RWPE1 (cell line): ENCODE data around the gene CUX1.
A peak's percentile ranks its signal among the peaks of the same experiment; 100 is the strongest.
"Not testable (repeated sequence)": the region's sequence is repeated elsewhere in the genome, so short reads cannot be mapped to it uniquely, and the experiment has no call there.

Experiments used
- CTCF ChIA-PET: fragments of 350-600 bp; sonication (Branson Sonifier 250); formaldehyde crosslinking; extraction: SDS; loops from one replicate; lab custom pipeline; 2021; lab: Yijun Ruan, JAX
- POLR2A ChIA-PET: fragments of 400-600 bp; formaldehyde crosslinking; extraction: SDS; loops from one replicate; lab custom pipeline; 2020; ENCODE audit warnings: antibody characterized with exemption; ENCODE audit not compliant: low non-redundant PET; lab: Yijun Ruan, JAX
- DNase-seq: peaks from one replicate; pipeline ENCODE4 v3.0.0; 2012; ENCODE audit warnings: low spot score
- H3K27ac ChIP-seq: fragments of 450-650 bp; 2 replicates; pipeline ENCODE4 v1.5.1; 2017
- CTCF ChIP-seq: fragments of 450-650 bp; conservative IDR thresholded peaks from 2 replicates; pipeline ENCODE4 v1.5.1; 2017; ENCODE audit warnings: low read depth, mild to moderate bottlenecking

CUX1 gene

GRCh38 chr7:101923602-101923985, 106.2 kb downstream of the CUX1 start:
- no peak for DNase-seq
- TF ChIP-seq CTCF, result no peak
- ChIA-PET POLR2A (no interaction called here), CTCF (no interaction called here)
- H3K27ac ChIP-seq, result 0 out of 2 replicates have a peak overlapping the region, but pooled peaks have one; percentile 1

GRCh38 chr7:101924171-101924570, 106.7 kb downstream of the CUX1 start:
- DNase-seq, result no peak
- 0 out of 2 replicates have a peak overlapping the region, but pooled peaks have one; percentile 1 for H3K27ac ChIP-seq
- POLR2A ChIA-PET, result no interaction called here
- TF ChIP-seq CTCF, result no peak
- CTCF ChIA-PET, result no interaction called here

GRCh38 chr7:101926265-101926664, 108.8 kb downstream of the CUX1 start:
- H3K27ac ChIP-seq, result no peak overlapping the region
- CTCF ChIA-PET, result no interaction called here

GRCh38 chr7:101927389-101927788, 110.0 kb downstream of the CUX1 start:
- H3K27ac ChIP-seq, result no peak overlapping the region
- TF ChIP-seq CTCF, result no peak
- CTCF ChIA-PET, result interaction anchor here (0.6 kb wide), 1 partner anchor 115 kb away, joined by 4 read pairs; no protein-coding TSS in a partner anchor
- POLR2A ChIA-PET, result interaction anchor here (1.2 kb wide), 1 partner anchor 79 kb away, joined by 3 read pairs; no protein-coding TSS in a partner anchor
- no peak for DNase-seq

More at GRCh38 chr7:101926265-101926664, 108.8 kb downstream of the CUX1 start:
- POLR2A ChIA-PET, result no interaction called here
- no peak for TF ChIP-seq CTCF
- no peak for DNase-seq

- CTCF ChIA-PET, result no interaction called here
- no peak for TF ChIP-seq CTCF
- POLR2A ChIA-PET, result interaction anchor here (1.2 kb wide), 1 partner anchor 79 kb away, joined by 3 read pairs; no protein-coding TSS in a partner anchor
- DNase-seq, result no peak
- no peak overlapping the region for H3K27ac ChIP-seq
Observed at GRCh38 chr7:101927802-101928201, 110.4 kb downstream of the CUX1 start.

GRCh38 chr7:101929256-101929655, 111.8 kb downstream of the CUX1 start:
- no peak for TF ChIP-seq CTCF
- ChIA-PET POLR2A (no interaction called here), CTCF (no interaction called here)
- H3K27ac ChIP-seq, result no peak overlapping the region
- no peak for DNase-seq

- POLR2A ChIA-PET, DNase-seq, CTCF ChIA-PET: not testable (repeated sequence)
- peak overlapping the region; percentile 13; the same call in 1 of the 2 replicates for H3K27ac ChIP-seq
Observed at GRCh38 chr7:101929911-101930310, 112.5 kb downstream of the CUX1 start.
